Measurements from ENCODE around the gene PCDHGA9.
"Not testable (repeated sequence)": the region's sequence is repeated elsewhere in the genome, so short reads cannot be mapped to it uniquely, and the experiment has no call there.

PCDHGA9 gene

GRCh38 chr5:141413540-141414069 lies 11.0 kb downstream of the PCDHGA9 start:
- TF ChIP-seq, protein P1, sequence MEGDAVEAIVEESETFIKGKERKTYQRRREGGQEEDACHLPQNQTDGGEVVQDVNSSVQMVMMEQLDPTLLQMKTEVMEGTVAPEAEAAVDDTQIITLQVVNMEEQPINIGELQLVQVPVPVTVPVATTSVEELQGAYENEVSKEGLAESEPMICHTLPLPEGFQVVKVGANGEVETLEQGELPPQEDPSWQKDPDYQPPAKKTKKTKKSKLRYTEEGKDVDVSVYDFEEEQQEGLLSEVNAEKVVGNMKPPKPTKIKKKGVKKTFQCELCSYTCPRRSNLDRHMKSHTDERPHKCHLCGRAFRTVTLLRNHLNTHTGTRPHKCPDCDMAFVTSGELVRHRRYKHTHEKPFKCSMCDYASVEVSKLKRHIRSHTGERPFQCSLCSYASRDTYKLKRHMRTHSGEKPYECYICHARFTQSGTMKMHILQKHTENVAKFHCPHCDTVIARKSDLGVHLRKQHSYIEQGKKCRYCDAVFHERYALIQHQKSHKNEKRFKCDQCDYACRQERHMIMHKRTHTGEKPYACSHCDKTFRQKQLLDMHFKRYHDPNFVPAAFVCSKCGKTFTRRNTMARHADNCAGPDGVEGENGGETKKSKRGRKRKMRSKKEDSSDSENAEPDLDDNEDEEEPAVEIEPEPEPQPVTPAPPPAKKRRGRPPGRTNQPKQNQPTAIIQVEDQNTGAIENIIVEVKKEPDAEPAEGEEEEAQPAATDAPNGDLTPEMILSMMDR (IDR thresholded peaks at IDR 0.05; ENCODE audit: extremely low read depth, missing control alignments), result no peak
- no peak for DNase-seq (ENCODE audit: low spot score)

GRCh38 chr5:141414548-141415274 lies 12.1 kb downstream of the PCDHGA9 start:
- not testable (repeated sequence) for DNase-seq (ENCODE audit: low spot score)

DNA sequence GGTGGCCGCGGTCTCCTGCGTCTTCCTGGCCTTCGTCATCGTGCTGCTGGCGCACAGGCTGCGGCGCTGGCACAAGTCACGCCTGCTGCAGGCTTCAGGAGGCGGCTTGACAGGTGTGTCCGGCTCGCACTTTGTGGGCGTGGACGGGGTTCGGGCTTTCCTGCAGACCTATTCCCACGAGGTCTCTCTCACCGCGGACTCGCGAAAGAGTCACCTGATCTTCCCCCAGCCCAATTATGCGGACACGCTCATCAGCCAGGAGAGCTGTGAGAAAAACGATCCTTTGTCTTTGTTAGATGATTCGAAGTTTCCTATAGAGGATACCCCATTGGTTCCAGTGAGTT lies 12.7 kb downstream of the PCDHGA9 start:
- not testable (repeated sequence) for DNase-seq (ENCODE audit: low spot score)

GRCh38 chr5:141417494-141418172 lies 15.1 kb downstream of the PCDHGA9 start, which contains the start of gene PCDHGB7:
Gene PCDHGB7 (plus strand): TSS chr5:141417677. CDS start chr5:141417860, 183 bp downstream.
- DNase-seq (ENCODE audit: low spot score), result peak; percentile 88
- TF ChIP-seq, protein P1 (IDR thresholded peaks at IDR 0.05; ENCODE audit: extremely low read depth, missing control alignments), result peak; percentile 91

- no peak for DNase-seq (ENCODE audit: low spot score)
- TF ChIP-seq, protein P1 (IDR thresholded peaks at IDR 0.05; ENCODE audit: extremely low read depth, missing control alignments), result no peak
Observed at GRCh38 chr5:141419074-141419880, 16.7 kb downstream of the PCDHGA9 start.

DNA sequence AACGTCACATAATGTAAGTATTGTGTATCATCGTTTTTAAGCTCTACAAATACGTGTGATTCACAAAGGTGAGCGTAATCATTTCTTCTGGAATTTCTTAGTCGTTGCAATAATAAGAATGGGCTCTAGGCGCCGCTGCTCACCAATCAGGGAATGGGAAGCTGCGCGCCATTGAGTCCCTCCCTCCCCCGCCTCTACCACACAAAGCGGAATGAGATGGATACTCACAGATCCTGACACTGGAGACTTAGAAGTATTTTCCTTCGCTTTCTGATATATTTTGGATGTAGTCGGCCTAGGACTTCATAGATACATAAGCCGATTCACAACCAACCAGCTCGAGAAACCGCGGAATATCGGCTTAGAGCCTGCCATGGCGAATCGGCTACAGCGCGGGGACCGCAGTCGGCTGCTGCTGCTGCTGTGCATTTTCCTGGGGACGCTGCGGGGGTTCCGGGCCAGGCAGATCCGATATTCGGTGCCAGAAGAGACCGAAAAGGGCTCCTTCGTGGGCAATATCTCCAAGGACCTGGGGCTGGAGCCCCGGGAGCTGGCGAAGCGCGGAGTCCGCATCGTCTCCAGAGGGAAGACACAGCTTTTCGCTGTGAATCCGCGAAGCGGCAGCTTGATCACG lies 18.4 kb downstream of the PCDHGA9 start, which contains the start of gene PCDHGA11:
PCDHGA11 (plus strand) TSS at position 197 of the 634 bp plus-strand sequence; CDS start at position 374, 177 bp downstream.
- TF ChIP-seq, protein P1 (IDR thresholded peaks at IDR 0.05; ENCODE audit: extremely low read depth, missing control alignments), result peak; percentile 56
- peak; percentile 72 for DNase-seq (ENCODE audit: low spot score)

DNA sequence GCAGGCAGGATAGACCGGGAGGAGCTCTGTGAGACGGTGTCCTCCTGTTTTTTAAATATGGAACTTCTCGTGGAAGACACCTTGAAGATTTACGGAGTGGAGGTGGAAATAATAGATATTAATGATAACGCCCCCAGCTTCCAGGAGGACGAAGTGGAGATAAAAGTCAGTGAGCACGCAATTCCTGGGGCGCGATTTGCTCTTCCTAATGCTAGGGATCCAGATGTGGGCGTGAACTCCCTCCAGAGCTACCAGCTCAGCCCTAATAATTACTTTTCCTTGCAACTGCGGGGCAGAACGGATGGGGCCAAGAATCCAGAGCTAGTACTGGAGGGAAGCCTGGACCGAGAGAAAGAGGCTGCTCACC lies 18.9 kb downstream of the PCDHGA9 start:
- TF ChIP-seq, protein P1 (IDR thresholded peaks at IDR 0.05; ENCODE audit: extremely low read depth, missing control alignments), result no peak
- DNase-seq (ENCODE audit: low spot score), result no peak
